Measurements from ENCODE around the gene OLFML2A.
"Not testable (repeated sequence)": the region's sequence is repeated elsewhere in the genome, so short reads cannot be mapped to it uniquely, and the experiment has no call there.

OLFML2A gene

DNA sequence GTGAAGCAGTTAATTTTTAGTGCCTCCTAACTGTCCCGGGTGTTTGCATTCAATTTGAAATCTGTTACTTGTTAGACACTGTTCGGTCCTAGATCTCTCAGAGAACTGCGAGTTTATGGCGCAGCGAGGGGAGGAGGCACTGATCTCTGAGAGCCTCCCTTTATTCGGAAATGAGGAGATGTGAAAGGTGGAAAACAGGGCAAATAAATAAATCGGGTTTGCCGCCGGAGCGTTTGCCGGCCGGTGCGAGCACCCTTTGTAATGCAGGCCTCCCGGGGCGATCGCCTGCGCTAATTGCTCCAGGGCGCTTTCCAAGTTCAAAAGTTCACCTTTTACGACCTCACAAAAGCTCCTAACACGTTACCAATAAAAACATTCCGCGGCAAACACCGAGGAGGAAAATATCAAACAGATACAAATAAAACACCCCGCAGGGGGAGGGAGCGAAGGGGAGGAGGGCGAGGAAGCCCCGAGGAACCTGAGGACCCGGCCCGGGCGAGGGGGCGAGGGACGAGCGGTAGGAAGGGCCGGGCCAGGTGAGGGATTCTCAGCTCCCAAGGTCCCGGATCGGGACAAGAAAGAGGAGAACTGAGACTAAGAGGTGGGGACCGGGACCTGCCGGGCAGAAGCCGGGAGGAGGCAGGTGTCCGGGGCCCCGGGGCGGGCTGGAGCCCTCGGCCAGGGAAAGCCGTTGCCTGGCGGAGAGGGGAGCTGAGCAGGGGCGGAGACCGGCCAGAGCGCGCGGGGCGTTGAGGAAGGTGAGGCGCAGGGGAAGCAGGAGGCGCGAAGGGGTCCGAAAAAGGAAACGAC, 7.2 kb upstream of the OLFML2A start:
- peak overlapping the region; percentile 15 for H3K4me3 ChIP-seq (ENCODE audit: control insufficient read depth, low read depth, low read length)
- TF ChIP-seq, protein P1, sequence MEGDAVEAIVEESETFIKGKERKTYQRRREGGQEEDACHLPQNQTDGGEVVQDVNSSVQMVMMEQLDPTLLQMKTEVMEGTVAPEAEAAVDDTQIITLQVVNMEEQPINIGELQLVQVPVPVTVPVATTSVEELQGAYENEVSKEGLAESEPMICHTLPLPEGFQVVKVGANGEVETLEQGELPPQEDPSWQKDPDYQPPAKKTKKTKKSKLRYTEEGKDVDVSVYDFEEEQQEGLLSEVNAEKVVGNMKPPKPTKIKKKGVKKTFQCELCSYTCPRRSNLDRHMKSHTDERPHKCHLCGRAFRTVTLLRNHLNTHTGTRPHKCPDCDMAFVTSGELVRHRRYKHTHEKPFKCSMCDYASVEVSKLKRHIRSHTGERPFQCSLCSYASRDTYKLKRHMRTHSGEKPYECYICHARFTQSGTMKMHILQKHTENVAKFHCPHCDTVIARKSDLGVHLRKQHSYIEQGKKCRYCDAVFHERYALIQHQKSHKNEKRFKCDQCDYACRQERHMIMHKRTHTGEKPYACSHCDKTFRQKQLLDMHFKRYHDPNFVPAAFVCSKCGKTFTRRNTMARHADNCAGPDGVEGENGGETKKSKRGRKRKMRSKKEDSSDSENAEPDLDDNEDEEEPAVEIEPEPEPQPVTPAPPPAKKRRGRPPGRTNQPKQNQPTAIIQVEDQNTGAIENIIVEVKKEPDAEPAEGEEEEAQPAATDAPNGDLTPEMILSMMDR (conservative IDR thresholded peaks at IDR 0.05; ENCODE audit: control insufficient read depth, insufficient read depth, low read depth, low read length) = no peak
- DNase-seq (ENCODE audit: low read depth) = no peak

DNA sequence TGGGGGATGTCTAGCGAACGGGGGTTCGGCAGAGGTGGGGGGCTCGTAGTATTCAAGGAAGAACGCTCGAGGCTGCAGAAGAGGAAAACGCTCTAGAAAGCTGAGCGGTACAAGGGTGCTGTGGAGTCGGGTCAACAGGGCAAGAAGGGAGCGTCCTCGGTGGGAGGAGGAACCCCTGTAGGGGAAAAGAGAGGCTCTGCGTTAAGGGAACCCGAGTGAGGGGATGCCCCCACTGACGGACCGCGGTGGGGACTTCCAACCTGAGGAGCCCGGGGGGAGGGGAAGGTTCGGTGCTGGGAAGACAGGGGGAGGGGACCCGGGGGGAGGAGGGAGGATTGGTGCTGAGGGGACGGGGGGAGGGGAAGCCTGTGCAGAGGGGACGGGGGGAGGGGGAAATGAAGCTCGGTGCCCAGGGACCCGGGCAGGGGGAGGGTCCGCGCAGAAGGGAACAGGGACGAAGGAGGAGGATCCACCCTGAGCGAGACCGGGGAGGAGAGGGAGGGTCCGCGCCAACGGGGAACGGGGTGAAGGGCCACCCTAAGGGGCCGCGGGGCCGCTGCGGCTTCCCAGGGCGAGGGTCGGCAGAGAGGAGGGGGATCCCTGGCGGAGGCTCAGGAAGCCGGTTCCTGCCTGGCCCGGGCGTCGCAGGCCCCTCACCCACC, 6.4 kb upstream of the OLFML2A start:
- DNase-seq (ENCODE audit: low read depth) = no peak
- peak overlapping the region; percentile 53 for H3K4me3 ChIP-seq (ENCODE audit: control insufficient read depth, low read depth, low read length)
- TF ChIP-seq, protein P1 (conservative IDR thresholded peaks at IDR 0.05; ENCODE audit: control insufficient read depth, insufficient read depth, low read depth, low read length) = no peak

DNA sequence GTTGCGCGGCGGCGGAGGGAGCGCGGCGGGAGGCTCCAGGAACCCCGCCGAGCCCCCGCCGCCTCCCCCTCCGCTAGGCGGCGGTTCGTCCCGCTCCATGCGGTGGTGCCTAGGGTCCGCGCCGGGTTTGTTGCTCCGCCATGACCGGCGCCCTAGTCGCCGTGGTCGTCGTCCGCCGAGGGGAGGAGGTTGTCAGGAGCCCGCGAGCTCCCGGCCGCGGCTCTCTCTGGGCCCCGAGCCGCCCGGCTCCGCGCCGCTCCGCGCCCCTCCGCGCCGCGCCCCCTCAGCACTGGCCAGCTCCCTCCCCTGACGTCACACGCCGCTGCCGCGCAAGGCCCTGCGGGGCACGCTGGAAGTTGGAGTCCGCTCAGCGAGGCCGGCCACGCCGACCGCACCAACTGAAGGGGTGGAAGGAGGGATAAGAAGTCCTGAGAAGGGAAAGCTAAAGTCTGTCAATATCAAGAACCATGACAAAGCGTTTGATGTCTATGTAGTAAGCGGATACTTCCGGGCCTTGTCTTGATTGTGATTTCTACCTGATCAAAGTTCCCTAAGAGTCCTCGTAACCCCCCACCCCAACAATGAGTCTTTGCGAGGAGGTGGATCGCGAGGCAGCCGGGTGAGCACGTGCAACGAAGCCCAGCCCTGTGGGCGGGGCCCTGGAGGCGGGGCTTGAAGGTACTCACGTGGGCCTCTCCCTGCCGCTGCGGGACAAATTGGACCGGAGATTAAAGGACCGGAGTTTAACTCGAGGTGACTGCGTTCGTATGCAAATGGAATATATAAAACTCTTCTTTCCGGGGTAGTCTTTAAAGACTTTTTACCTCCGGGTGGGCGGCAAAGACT, 5.7 kb upstream of the OLFML2A start, which contains the start of gene NR6A1:
TSS of gene NR6A1 (minus strand) at position 291 of the 846 bp plus-strand sequence.
- peak within 1 kb of the TSS; percentile 63 for H3K4me3 ChIP-seq (ENCODE audit: control insufficient read depth, low read depth, low read length)
- TF ChIP-seq, protein P1 (conservative IDR thresholded peaks at IDR 0.05; ENCODE audit: control insufficient read depth, insufficient read depth, low read depth, low read length) = no peak
- peak; percentile 92 for DNase-seq (ENCODE audit: low read depth)

DNA sequence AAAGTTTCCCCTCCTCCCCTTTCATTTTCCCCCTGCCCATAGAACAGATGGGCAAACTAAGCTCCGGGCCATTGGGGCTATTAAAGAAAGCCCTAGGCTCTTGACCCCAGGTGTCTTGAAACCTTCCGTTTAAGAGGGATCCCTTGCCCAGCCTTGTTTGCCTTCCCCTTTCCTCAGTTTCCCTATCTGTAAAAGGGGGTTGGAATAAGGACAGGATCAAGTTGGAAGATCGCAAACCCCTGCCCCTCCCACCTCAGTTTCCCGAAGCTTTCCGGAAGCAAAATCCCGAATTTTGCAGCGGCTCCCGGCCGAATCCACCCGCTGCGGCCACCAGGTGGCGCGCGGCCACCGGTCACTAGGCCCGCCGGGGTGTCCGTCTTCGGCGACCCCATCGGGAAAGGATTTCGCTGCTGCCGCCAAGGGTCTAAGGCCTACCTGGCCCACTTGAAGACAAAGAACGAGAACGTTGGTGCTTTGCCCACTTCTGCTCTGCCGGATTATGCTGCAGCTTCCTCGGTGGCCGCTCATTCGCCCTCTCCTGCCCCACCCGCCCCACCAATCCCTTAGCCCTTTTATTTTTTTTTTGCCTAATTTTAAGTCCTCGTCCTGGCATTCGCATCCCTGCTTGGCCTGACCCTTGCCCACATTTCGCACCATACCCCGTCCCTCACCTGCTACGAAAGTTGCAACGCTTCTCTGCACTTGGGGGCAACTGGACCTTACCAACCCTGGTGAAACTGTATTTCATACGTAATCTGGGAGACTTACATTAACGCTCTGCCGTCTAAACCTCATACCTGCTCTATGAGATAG, 4.9 kb upstream of the OLFML2A start:
- DNase-seq (ENCODE audit: low read depth) = peak; percentile 62

DNA sequence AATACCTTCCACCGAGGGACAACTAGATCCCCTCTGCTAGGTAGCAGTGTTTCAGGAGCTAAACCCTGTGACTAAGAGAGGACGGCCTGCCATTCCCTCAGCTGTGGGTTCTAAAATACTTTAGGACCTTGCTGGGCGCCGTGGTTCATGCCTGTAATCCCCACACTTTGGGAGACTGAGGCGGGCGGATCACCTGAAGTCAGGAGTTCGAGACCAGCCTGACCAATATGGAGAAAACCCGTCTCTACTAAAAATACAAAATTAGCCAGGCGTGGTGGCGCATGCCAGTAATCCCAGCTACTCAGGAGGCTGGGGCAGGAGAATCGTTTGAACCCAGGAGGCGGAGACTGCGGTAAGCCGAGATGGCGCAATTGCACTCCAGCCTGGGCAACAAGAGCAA, 4.1 kb upstream of the OLFML2A start:
- not testable (repeated sequence) for H3K4me3 ChIP-seq (ENCODE audit: control insufficient read depth, low read depth, low read length); DNase-seq (ENCODE audit: low read depth)

More for the DNA sequence above, 4.9 kb upstream of the OLFML2A start:
- TF ChIP-seq, protein P1 (conservative IDR thresholded peaks at IDR 0.05; ENCODE audit: control insufficient read depth, insufficient read depth, low read depth, low read length) = peak; percentile 73
- H3K4me3 ChIP-seq (ENCODE audit: control insufficient read depth, low read depth, low read length) = peak overlapping the region; percentile 63

DNA sequence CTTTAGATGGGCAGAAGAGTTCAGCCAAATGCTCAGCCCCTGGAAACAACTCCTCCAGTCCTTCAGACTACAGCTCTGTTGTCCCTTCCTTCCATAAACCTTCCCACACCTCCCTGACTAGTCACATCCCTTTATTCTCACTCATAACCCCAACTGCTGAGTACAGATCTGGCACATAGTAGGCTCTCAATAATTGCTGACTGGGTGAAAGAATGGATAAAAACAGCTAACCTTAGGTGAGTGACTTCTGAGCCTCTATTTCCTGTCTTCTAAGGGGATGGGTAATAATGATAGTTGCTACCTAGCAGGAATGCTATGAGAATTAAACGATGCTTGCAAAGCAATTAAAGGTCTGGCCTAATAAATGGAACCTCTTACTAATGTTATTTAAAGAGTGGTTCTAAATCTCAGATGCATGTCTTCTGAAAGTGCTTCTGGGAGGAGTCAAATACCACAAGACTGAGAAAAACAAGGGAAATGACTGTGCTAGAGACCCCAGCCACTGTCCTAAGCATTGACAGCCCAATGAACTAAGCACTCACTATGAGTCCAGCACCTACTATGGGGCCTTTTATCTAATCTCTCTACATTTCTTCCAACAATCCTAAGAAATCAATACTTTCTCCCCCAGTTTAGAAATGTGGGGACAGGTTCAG, 3.3 kb upstream of the OLFML2A start:
- TF ChIP-seq, protein P1 (conservative IDR thresholded peaks at IDR 0.05; ENCODE audit: control insufficient read depth, insufficient read depth, low read depth, low read length) = no peak
- no peak for DNase-seq (ENCODE audit: low read depth)
- no peak overlapping the region for H3K4me3 ChIP-seq (ENCODE audit: control insufficient read depth, low read depth, low read length)
